GDM1 (cell line): ENCODE data around the gene CTIF.

Experiments
- DNase-seq: peaks from one replicate; lab custom pipeline; 2025; lab: John Stamatoyannopoulos, UW

Gene CTIF

GRCh38 chr18:48601343-48601742 is 62.5 kb downstream of the CTIF start:
- no peak for DNase-seq

- DNase-seq = no peak
Observed at GRCh38 chr18:48602759-48603390, 64.0 kb downstream of the CTIF start.

- DNase-seq = peak; percentile 48
Observed at GRCh38 chr18:48605408-48605845, 66.6 kb downstream of the CTIF start.

GRCh38 chr18:48607056-48607984 is 68.5 kb downstream of the CTIF start:
- no peak for DNase-seq

GRCh38 chr18:48608581-48608980 is 69.8 kb downstream of the CTIF start:
- DNase-seq = no peak

GRCh38 chr18:48609114-48609513 is 70.3 kb downstream of the CTIF start:
- no peak for DNase-seq

GRCh38 chr18:48609820-48610815 is 71.3 kb downstream of the CTIF start:
- DNase-seq = no peak

- no peak for DNase-seq
Observed at GRCh38 chr18:48611203-48611602, 72.4 kb downstream of the CTIF start.

- DNase-seq = no peak
Observed at GRCh38 chr18:48611785-48612480, 73.1 kb downstream of the CTIF start.

- DNase-seq = no peak
Observed at GRCh38 chr18:48612511-48612910, 73.7 kb downstream of the CTIF start.

GRCh38 chr18:48612917-48613316 is 74.1 kb downstream of the CTIF start:
- DNase-seq = no peak

GRCh38 chr18:48613589-48614404 is 75.0 kb downstream of the CTIF start:
- DNase-seq = no peak

GRCh38 chr18:48615566-48616401 is 77.0 kb downstream of the CTIF start:
- no peak for DNase-seq

- no peak for DNase-seq
Observed at GRCh38 chr18:48616484-48617255, 77.8 kb downstream of the CTIF start.

- DNase-seq = no peak
Observed at GRCh38 chr18:48617844-48618497, 79.1 kb downstream of the CTIF start.

- no peak for DNase-seq
Observed at GRCh38 chr18:48619016-48619415, 80.2 kb downstream of the CTIF start.

- DNase-seq = no peak
Observed at GRCh38 chr18:48619501-48619900, 80.7 kb downstream of the CTIF start.

- no peak for DNase-seq
Observed at GRCh38 chr18:48620071-48620470, 81.2 kb downstream of the CTIF start.
